ENCODE data around the gene FMNL3. TPM values are rescaled to one million over a fixed set of nuclear protein-coding genes. Genes with fewer than 3 reads are reported as not detected.

The FMNL3 gene
- total and polyA plus RNA-seq, 2 of the 8 experiments (the other 6 are each of a cell fraction or from before 2014, with no cell fraction given) = 8.6 to 29.0 TPM

GRCh38 chr12:49728446-49728845 is 21.2 kb upstream of the FMNL3 start:
- CTCF ChIA-PET (ENCODE audit: partially characterized antibody) = no interaction called here
- 94% methylated on average over 3 of the region's 3 CpGs; no CpG with 5 or more reads in 1 of the 2 experiments for WGBS, 2 experiments (ENCODE audit: extremely low coverage in 1 of 2, insufficient coverage in 1 of 2, insufficient read length in 1 of 2, insufficient replicate concordance in 2 of 2, low coverage in 1 of 2, low lambda C conversion rate in 2 of 2, missing lambda C conversion rate in 1 of 2)
- no peak for DNase-seq (ENCODE audit: low read depth in 1 of 2, low spot score in 2 of 2)

More at GRCh38 chr12:49728446-49728845, 21.2 kb upstream of the FMNL3 start:
- Histone ChIP-seq H3K9ac (replicated peaks in 1 of 4; ENCODE audit: extremely low read depth in 1 of 4, low read depth in 3 of 4, low read length in 3 of 4) (no peak overlapping the region), H3K36me3 (ENCODE audit: control insufficient read depth in 2 of 4, insufficient read depth in 4 of 4, low read length in 3 of 4) (no peaks in the 10 kb centered on the region), H4K5ac (ENCODE audit: insufficient read length, low read depth, low read length) (no peak overlapping the region), H3K14ac (ENCODE audit: insufficient read length) (no peak overlapping the region), H2BK12ac (ENCODE audit: low read depth, low read length) (no peak overlapping the region), H4K8ac (ENCODE audit: extremely low read depth, insufficient read depth, low read length) (no peak overlapping the region), H3K4me3 (ENCODE audit: extremely low read depth in 1 of 4, insufficient read depth in 2 of 4, low read depth in 3 of 4, low read length in 4 of 4) (no peak overlapping the region), H2BK15ac (ENCODE audit: low read length) (no peak overlapping the region), H3K27me3 (replicated peaks in 1 of 4; ENCODE audit: control insufficient read depth in 3 of 4, extremely low read depth in 1 of 4, insufficient read depth in 3 of 4, low read length in 3 of 4) (no peaks in the 10 kb centered on the region), H2BK120ac (replicated peaks; ENCODE audit: low read depth, low read length) (no peak overlapping the region), H3K79me1 (ENCODE audit: low read depth, low read length) (no peaks in the 10 kb centered on the region), H3K18ac (ENCODE audit: extremely low read depth, low read length) (no peak overlapping the region), H3K9me3 (ENCODE audit: insufficient read depth in 2 of 2, low read depth in 1 of 2, low read length in 1 of 2) (no peaks in the 10 kb centered on the region), H3K79me2 (ENCODE audit: control insufficient read depth in 1 of 2, insufficient read depth in 2 of 2, low read length in 2 of 2) (no peaks in the 10 kb centered on the region), H3K23me2 (ENCODE audit: low read depth, low read length) (no peaks in the 10 kb centered on the region), H3K56ac (replicated peaks; ENCODE audit: insufficient read length, low read depth, low read length) (no peak overlapping the region), H2BK5ac (ENCODE audit: low read depth, low read length) (no peak overlapping the region), H3K23ac (ENCODE audit: insufficient read length) (no peak overlapping the region), H3K4me1 (replicated peaks in 1 of 4; ENCODE audit: control insufficient read depth in 3 of 4, insufficient read depth in 4 of 4, low read length in 3 of 4) (no peaks in the 10 kb centered on the region), H3K4ac (replicated peaks; ENCODE audit: insufficient read length, low read depth, low read length) (no peak overlapping the region), H4K91ac (replicated peaks; ENCODE audit: insufficient read length, low read length) (no peak overlapping the region), H2BK20ac (ENCODE audit: low read length) (no peak overlapping the region), H4K20me1 (replicated peaks in 1 of 2; ENCODE audit: control insufficient read depth in 1 of 2, insufficient read depth in 2 of 2, low read length in 2 of 2) (no peaks in the 10 kb centered on the region), H2AFZ (ENCODE audit: low read length) (no peak overlapping the region), H3K27ac (ENCODE audit: low read depth, low read length) (no peak overlapping the region), H2AK5ac (ENCODE audit: low read depth, low read length) (no peak overlapping the region), H3K4me2 (ENCODE audit: insufficient read depth in 1 of 2, low read depth in 2 of 2, low read length in 2 of 2) (no peak overlapping the region)
- POLR2A ChIA-PET (ENCODE audit: partially characterized antibody) = interaction anchor here (0.7 kb wide), 1 partner anchor 13 kb away, joined by 4 read pairs; the partner anchor contains the start of gene TMBIM6
- FAIRE-seq = no peak
- TF ChIP-seq E2F6 (IDR thresholded peaks at IDR 0.05) (no peak), CEBPB (IDR thresholded peaks at IDR 0.05; ENCODE audit: low read depth, low read length) (peak; percentile 10; the same call in 1 of the 2 replicates), FOSL1 (IDR thresholded peaks at IDR 0.05; ENCODE audit: insufficient read depth, low read depth, low read length) (no peak), RXRA (IDR thresholded peaks at IDR 0.05; ENCODE audit: insufficient read depth, low read depth, low read length) (no peak), NRF1 (IDR thresholded peaks at IDR 0.05; ENCODE audit: low read depth, low read length) (no peak), POU5F1 (IDR thresholded peaks at IDR 0.05; ENCODE audit: low read depth, low read length) (no peak)

All from H1 (cell line).